Measurements from ENCODE around the gene SLC6A4.

- TF ChIP-seq REST (IDR thresholded peaks at IDR 0.05; ENCODE audit: insufficient read depth in 1 of 2, low read depth in 2 of 2, low read length in 2 of 2) (no peak), SIN3A (IDR thresholded peaks at IDR 0.05; ENCODE audit: borderline replicate concordance, insufficient read depth, low read length) (no peak), TAF1 (IDR thresholded peaks at IDR 0.05; ENCODE audit: borderline replicate concordance, insufficient read depth, low read length) (no peak), POLR2AphosphoS5 (IDR thresholded peaks at IDR 0.05; ENCODE audit: low read depth, low read length) (no peak)
Observed at GRCh38 chr17:30267625-30268024, 32.1 kb upstream of the SLC6A4 start.
